Measurements from ENCODE around the gene OVOL2.

GRCh38 chr20:18055261-18055660 is 2.5 kb downstream of the OVOL2 start:
- TF ChIP-seq, protein P1, sequence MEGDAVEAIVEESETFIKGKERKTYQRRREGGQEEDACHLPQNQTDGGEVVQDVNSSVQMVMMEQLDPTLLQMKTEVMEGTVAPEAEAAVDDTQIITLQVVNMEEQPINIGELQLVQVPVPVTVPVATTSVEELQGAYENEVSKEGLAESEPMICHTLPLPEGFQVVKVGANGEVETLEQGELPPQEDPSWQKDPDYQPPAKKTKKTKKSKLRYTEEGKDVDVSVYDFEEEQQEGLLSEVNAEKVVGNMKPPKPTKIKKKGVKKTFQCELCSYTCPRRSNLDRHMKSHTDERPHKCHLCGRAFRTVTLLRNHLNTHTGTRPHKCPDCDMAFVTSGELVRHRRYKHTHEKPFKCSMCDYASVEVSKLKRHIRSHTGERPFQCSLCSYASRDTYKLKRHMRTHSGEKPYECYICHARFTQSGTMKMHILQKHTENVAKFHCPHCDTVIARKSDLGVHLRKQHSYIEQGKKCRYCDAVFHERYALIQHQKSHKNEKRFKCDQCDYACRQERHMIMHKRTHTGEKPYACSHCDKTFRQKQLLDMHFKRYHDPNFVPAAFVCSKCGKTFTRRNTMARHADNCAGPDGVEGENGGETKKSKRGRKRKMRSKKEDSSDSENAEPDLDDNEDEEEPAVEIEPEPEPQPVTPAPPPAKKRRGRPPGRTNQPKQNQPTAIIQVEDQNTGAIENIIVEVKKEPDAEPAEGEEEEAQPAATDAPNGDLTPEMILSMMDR (IDR thresholded peaks at IDR 0.05 in 8 of 11, conservative IDR thresholded peaks at IDR 0.05 in 3 of 11), result no peak
- no peak for TF ChIP-seq POLR2AphosphoS5 (IDR thresholded peaks at IDR 0.05)

All from spleen (tissue), 7 donors.